ENCODE data around the gene TMEM40.

DNA sequence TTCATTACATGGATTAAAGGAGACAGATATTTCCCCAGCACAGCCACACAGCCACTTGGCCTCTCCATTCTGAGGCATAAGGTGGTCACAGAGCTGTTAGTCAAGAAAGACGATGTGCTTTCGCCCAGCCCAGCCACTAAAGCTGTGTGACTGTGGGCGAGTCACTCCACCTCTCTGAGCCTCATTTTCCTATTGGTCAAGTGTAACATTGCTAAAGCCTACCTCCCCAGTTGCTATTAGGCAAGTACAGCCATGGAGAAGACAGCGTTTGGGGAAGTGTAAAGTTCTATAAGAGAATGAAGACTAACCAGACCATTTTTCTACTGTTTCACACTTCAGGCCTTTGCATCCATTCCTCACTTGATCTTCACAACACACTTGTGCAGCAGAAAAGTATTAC is 24.1 kb downstream of the TMEM40 start:
- TF ChIP-seq POLR2A (IDR thresholded peaks at IDR 0.05; ENCODE audit: low read depth, low read length) (no peak), POLR2AphosphoS5 (IDR thresholded peaks at IDR 0.05; ENCODE audit: low read depth, low read length) (no peak)
